ENCODE measurements around the gene RAB12. TPM values are rescaled to one million over a fixed set of nuclear protein-coding genes. Genes with fewer than 3 reads are reported as not detected.

The RAB12 gene
- total RNA-seq, 1 donor from 2014 or later: 41.4 TPM

DNA sequence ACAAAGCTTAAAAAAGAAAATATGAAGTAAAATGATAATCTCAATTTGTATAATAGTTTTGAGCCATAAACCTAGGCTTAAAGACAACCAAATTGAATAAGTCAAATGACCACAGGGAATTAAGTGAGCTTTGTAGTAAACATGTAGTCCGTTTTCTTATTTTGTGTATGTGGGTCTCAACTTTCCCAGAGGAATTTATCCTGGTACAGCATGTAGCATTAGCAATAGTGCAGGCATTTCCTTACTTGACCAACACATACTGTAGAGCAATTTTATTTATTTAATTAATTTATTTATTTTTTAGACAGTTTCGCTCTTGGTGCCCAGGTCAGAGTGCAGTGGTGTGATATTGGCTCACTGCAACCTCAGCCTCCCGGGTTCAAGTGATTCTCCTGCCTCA, 58.6 kb downstream of the RAB12 start:
- Histone ChIP-seq H3K4me2 (no peak overlapping the region), H3K27me3 (no peaks in the 10 kb centered on the region), H3F3A (ENCODE audit: low read depth) (peaks cover under 1% of the 10 kb centered on the region), H3K4me1 (peaks cover 8% of the 10 kb centered on the region), H4K20me1 (ENCODE audit: low read depth) (no peaks in the 10 kb centered on the region), H3K4me3 (no peak overlapping the region), H3K9ac (no peak overlapping the region), H3K9me3 (ENCODE audit: low read depth) (no peaks in the 10 kb centered on the region), H3K36me3 (no peaks in the 10 kb centered on the region), H3K27ac (no peak overlapping the region), H2AFZ (replicated peaks) (no peak overlapping the region), H3K79me2 (ENCODE audit: low read depth) (no peaks in the 10 kb centered on the region)
- peaks cover 4% of the 10 kb centered on the region for H3K4me1 Mint-ChIP-seq
- H3K27ac Mint-ChIP-seq: no peak overlapping the region
- peaks cover 2% of the 10 kb centered on the region for H3K9me3 Mint-ChIP-seq
- no peak for DNase-seq (ENCODE audit: low spot score)
- H3K27me3 Mint-ChIP-seq (ENCODE audit: insufficient read depth, low read depth): peaks cover 3% of the 10 kb centered on the region
- TF ChIP-seq EZH2phosphoT487 (IDR thresholded peaks at IDR 0.05) (no peak), EZH2 (IDR thresholded peaks at IDR 0.05) (no peak)
- TF ChIP-seq, protein P1, sequence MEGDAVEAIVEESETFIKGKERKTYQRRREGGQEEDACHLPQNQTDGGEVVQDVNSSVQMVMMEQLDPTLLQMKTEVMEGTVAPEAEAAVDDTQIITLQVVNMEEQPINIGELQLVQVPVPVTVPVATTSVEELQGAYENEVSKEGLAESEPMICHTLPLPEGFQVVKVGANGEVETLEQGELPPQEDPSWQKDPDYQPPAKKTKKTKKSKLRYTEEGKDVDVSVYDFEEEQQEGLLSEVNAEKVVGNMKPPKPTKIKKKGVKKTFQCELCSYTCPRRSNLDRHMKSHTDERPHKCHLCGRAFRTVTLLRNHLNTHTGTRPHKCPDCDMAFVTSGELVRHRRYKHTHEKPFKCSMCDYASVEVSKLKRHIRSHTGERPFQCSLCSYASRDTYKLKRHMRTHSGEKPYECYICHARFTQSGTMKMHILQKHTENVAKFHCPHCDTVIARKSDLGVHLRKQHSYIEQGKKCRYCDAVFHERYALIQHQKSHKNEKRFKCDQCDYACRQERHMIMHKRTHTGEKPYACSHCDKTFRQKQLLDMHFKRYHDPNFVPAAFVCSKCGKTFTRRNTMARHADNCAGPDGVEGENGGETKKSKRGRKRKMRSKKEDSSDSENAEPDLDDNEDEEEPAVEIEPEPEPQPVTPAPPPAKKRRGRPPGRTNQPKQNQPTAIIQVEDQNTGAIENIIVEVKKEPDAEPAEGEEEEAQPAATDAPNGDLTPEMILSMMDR (IDR thresholded peaks at IDR 0.05): no peak
- H3K36me3 Mint-ChIP-seq: no peaks in the 10 kb centered on the region
- H3K4me3 Mint-ChIP-seq: no peak overlapping the region

DNA sequence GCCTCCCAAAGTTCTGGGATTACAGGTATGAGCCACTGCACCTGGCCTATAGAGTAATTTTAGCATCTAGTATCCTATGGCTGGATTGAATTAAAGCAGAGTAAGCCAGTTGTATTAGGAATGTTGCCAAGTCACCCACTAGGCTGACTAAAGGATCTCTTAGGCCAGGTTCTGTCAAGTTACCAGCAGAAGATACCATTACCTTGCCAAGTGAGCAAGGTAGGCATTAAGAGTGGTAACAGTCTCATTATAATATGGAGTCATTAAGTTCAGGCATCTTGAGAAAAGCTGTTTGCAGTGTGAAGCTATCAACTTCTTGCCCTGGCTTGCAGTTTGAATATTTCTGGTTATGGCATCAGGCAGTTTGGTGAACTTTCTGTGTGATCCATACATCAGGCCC, 59.1 kb downstream of the RAB12 start:
- H3K4me2 ChIP-seq: no peak overlapping the region
- no peaks in the 10 kb centered on the region for H3K79me2 ChIP-seq (ENCODE audit: low read depth)
- no peaks in the 10 kb centered on the region for H3F3A ChIP-seq (ENCODE audit: low read depth)
- H3K9me3 ChIP-seq (ENCODE audit: low read depth): no peaks in the 10 kb centered on the region
- no peak for DNase-seq (ENCODE audit: low spot score)
- Mint-ChIP-seq H3K4me3 (no peak overlapping the region), H3K27ac (no peak overlapping the region), H3K27me3 (ENCODE audit: insufficient read depth, low read depth) (peaks cover 1% of the 10 kb centered on the region), H3K36me3 (no peaks in the 10 kb centered on the region), H3K9me3 (peaks cover 2% of the 10 kb centered on the region), H3K4me1 (no peaks in the 10 kb centered on the region)
- H2AFZ ChIP-seq (replicated peaks): no peak overlapping the region
- H3K4me3 ChIP-seq: no peak overlapping the region
- H3K9ac ChIP-seq: no peak overlapping the region
- TF ChIP-seq, protein P1 (IDR thresholded peaks at IDR 0.05): no peak
- TF ChIP-seq EZH2 (IDR thresholded peaks at IDR 0.05) (no peak), EZH2phosphoT487 (IDR thresholded peaks at IDR 0.05) (no peak)
- H3K27me3 ChIP-seq: no peaks in the 10 kb centered on the region
- H3K4me1 ChIP-seq: peaks cover 3% of the 10 kb centered on the region
- no peaks in the 10 kb centered on the region for H3K36me3 ChIP-seq
- no peaks in the 10 kb centered on the region for H4K20me1 ChIP-seq (ENCODE audit: low read depth)
- H3K27ac ChIP-seq: no peak overlapping the region

DNA sequence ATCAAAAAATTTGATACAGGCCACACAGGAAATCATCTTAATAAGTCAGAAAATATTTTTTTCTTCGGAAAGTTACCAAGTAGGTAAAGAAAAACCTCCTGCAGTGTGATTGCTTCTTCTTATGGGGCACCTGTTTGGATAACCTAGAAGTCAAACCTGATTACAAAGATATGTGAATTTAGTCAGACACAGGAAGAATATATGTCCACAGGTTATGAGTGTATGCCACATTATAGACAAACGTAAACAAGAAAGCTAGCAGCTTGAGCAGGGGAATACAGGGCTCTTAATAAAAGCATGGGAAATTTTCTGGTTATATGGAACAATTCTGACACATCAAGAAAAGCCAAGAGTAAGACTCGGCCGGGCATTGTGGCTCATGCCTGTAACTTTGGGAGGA, 60.3 kb downstream of the RAB12 start:
- no peaks in the 10 kb centered on the region for H3K4me1 ChIP-seq
- no peak overlapping the region for H3K4me3 Mint-ChIP-seq
- no peaks in the 10 kb centered on the region for H3K36me3 ChIP-seq
- DNase-seq (ENCODE audit: low spot score): no peak
- H3K9ac ChIP-seq: no peak overlapping the region
- H3K9me3 Mint-ChIP-seq: no peaks in the 10 kb centered on the region
- no peaks in the 10 kb centered on the region for H3K4me1 Mint-ChIP-seq
- H3K27me3 ChIP-seq: no peaks in the 10 kb centered on the region
- H3K4me2 ChIP-seq: no peak overlapping the region
- H3K36me3 Mint-ChIP-seq: no peaks in the 10 kb centered on the region
- no peaks in the 10 kb centered on the region for H3F3A ChIP-seq (ENCODE audit: low read depth)
- no peaks in the 10 kb centered on the region for H4K20me1 ChIP-seq (ENCODE audit: low read depth)
- H3K27ac Mint-ChIP-seq: no peak overlapping the region
- H3K4me3 ChIP-seq: no peak overlapping the region
- H3K27me3 Mint-ChIP-seq (ENCODE audit: insufficient read depth, low read depth): peaks cover 2% of the 10 kb centered on the region
- TF ChIP-seq EZH2 (IDR thresholded peaks at IDR 0.05) (no peak), EZH2phosphoT487 (IDR thresholded peaks at IDR 0.05) (no peak)
- TF ChIP-seq, protein P1 (IDR thresholded peaks at IDR 0.05): no peak
- no peak overlapping the region for H3K27ac ChIP-seq
- no peaks in the 10 kb centered on the region for H3K79me2 ChIP-seq (ENCODE audit: low read depth)
- H3K9me3 ChIP-seq (ENCODE audit: low read depth): no peaks in the 10 kb centered on the region
- H2AFZ ChIP-seq (replicated peaks): no peak overlapping the region

Measured in neural progenitor cell (in vitro differentiated cells).